Sigmoid colon (tissue), 4 donors: Measurements from ENCODE around the gene ITGA11.

ENCODE experiments used
- EP300 ChIP-seq, 4 donors: sonication (generic); formaldehyde crosslinking; IDR thresholded peaks; one replicate each; pipeline ENCODE4 v1.6.1; 2017; ENCODE audit warnings: antibody characterized with exemption in 4 of 4
- POLR2A ChIP-seq, 2 donors: fragments of 450-650 bp; IDR thresholded peaks; one replicate each; pipeline ENCODE4 v1.6.1; 2016; ENCODE audit warnings: antibody characterized with exemption in 2 of 2, mild to moderate bottlenecking in 2 of 2, moderate library complexity in 2 of 2
- POLR2AphosphoS5 ChIP-seq, 4 donors: sonication (generic); formaldehyde crosslinking; IDR thresholded peaks; one replicate each; pipeline ENCODE4 v1.6.1; 2017; ENCODE audit warnings: antibody characterized with exemption in 4 of 4
- TF ChIP-seq, protein P1 (sequence below), 4 experiments: fragments of 450-650 bp in 3 of 4; fragments of 200-600 bp in 1 of 4; IDR thresholded peaks; one replicate each; pipeline ENCODE4 v1.5.1; 2016 to 2019; ENCODE audit warnings: antibody characterized with exemption in 4 of 4, mild to moderate bottlenecking in 3 of 4, moderate library complexity in 2 of 4

DNA sequence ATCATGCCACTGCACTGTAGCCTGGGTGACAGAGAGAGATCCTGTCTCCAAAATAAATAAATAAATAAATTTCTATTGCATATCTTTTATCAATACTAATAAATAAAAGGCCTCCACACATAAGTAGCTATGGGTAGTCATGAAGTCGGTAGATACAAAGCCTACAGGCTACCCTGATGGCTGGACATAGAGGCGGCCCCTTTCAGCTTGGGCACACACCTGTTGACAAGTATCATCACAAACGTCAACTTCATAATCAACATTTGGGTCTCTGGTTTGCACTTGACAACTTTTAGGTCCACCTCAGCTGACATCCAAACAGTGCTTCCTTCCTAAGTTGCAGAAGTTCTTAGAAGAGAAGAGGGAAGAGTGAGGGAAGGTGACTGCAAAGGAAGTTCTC lies 53.4 kb downstream of the ITGA11 start:
- TF ChIP-seq, protein P1, sequence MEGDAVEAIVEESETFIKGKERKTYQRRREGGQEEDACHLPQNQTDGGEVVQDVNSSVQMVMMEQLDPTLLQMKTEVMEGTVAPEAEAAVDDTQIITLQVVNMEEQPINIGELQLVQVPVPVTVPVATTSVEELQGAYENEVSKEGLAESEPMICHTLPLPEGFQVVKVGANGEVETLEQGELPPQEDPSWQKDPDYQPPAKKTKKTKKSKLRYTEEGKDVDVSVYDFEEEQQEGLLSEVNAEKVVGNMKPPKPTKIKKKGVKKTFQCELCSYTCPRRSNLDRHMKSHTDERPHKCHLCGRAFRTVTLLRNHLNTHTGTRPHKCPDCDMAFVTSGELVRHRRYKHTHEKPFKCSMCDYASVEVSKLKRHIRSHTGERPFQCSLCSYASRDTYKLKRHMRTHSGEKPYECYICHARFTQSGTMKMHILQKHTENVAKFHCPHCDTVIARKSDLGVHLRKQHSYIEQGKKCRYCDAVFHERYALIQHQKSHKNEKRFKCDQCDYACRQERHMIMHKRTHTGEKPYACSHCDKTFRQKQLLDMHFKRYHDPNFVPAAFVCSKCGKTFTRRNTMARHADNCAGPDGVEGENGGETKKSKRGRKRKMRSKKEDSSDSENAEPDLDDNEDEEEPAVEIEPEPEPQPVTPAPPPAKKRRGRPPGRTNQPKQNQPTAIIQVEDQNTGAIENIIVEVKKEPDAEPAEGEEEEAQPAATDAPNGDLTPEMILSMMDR (IDR thresholded peaks at IDR 0.05), result no peak
- no peak for TF ChIP-seq POLR2AphosphoS5 (IDR thresholded peaks at IDR 0.05)
- TF ChIP-seq POLR2A (IDR thresholded peaks at IDR 0.05), result no peak
- TF ChIP-seq EP300 (IDR thresholded peaks at IDR 0.05), result no peak
